HG02623 (cell line): Measurements from ENCODE around the gene MRPS9.
A peak's percentile ranks its signal among the peaks of the same experiment; 100 is the strongest.

Experiments
- ATAC-seq: cut with Tn5 transposase; IDR thresholded peaks from one replicate; pipeline ENCODE4 v1.9.1; 2021; ENCODE audit warnings: moderate library complexity; ENCODE audit not compliant: unreplicated experiment

Gene MRPS9

GRCh38 chr2:105117565-105117964 lies 79.7 kb downstream of the MRPS9 start:
- no peak for ATAC-seq

- no peak for ATAC-seq
Observed at GRCh38 chr2:105118960-105119359, 81.1 kb downstream of the MRPS9 start.

GRCh38 chr2:105121434-105121833 lies 83.6 kb downstream of the MRPS9 start:
- no peak for ATAC-seq

GRCh38 chr2:105125428-105125827 lies 87.6 kb downstream of the MRPS9 start:
- no peak for ATAC-seq

- ATAC-seq: no peak
Observed at GRCh38 chr2:105125920-105126319, 88.1 kb downstream of the MRPS9 start.

GRCh38 chr2:105126336-105126735 lies 88.5 kb downstream of the MRPS9 start:
- ATAC-seq: no peak

GRCh38 chr2:105127289-105127915 lies 89.5 kb downstream of the MRPS9 start:
- no peak for ATAC-seq

GRCh38 chr2:105129722-105130232 lies 91.9 kb downstream of the MRPS9 start:
- peak; percentile 95 for ATAC-seq

- ATAC-seq: no peak
Observed at GRCh38 chr2:105130546-105130945, 92.7 kb downstream of the MRPS9 start.

- no peak for ATAC-seq
Observed at GRCh38 chr2:105134081-105134480, 96.2 kb downstream of the MRPS9 start.

- ATAC-seq: no peak
Observed at GRCh38 chr2:105135436-105135835, 97.6 kb downstream of the MRPS9 start.

- no peak for ATAC-seq
Observed at GRCh38 chr2:105136394-105136793, 98.5 kb downstream of the MRPS9 start.

GRCh38 chr2:105138643-105139042 lies 100.8 kb downstream of the MRPS9 start:
- ATAC-seq: no peak

- no peak for ATAC-seq
Observed at GRCh38 chr2:105139556-105140239, 101.8 kb downstream of the MRPS9 start.

GRCh38 chr2:105140240-105140568 lies 102.3 kb downstream of the MRPS9 start:
- ATAC-seq: no peak

- ATAC-seq: no peak
Observed at GRCh38 chr2:105141099-105141614, 103.3 kb downstream of the MRPS9 start.

GRCh38 chr2:105142239-105142638 lies 104.4 kb downstream of the MRPS9 start:
- no peak for ATAC-seq

- ATAC-seq: no peak
Observed at GRCh38 chr2:105143094-105143466, 105.2 kb downstream of the MRPS9 start.

- ATAC-seq: no peak
Observed at GRCh38 chr2:105143467-105144151, 105.7 kb downstream of the MRPS9 start.

- ATAC-seq: no peak
Observed at GRCh38 chr2:105144152-105144940, 106.5 kb downstream of the MRPS9 start.

GRCh38 chr2:105144941-105145300 lies 107.1 kb downstream of the MRPS9 start:
- ATAC-seq: no peak
